ENCODE results near the gene TMEM107. TPM values are rescaled to one million over a fixed set of nuclear protein-coding genes. Genes with fewer than 3 reads are reported as not detected.

TMEM107 gene
- total and polyA plus RNA-seq, 2 donors (not counting 1 experiment from before 2014, with no cell fraction given) = 9.8 to 36.0 TPM

- no peak for TF ChIP-seq EZH2 (IDR thresholded peaks at IDR 0.05; ENCODE audit: low read length, missing control alignments)
- TF ChIP-seq CTCF (conservative IDR thresholded peaks at IDR 0.05 in 1 of 2, IDR thresholded peaks at IDR 0.05 in 1 of 2; ENCODE audit: low read depth in 1 of 2, low read length in 2 of 2) = no peak
- Histone ChIP-seq H3K27me3 (ENCODE audit: control insufficient read depth, insufficient read depth, low read length) (no peaks in the 10 kb centered on the region), H3K27ac (ENCODE audit: insufficient read depth, low read length) (peak overlapping the region; percentile 61), H3K9me3 (ENCODE audit: control insufficient read depth, insufficient read depth, low read depth, low read length) (no peaks in the 10 kb centered on the region), H3K9ac (ENCODE audit: insufficient read depth, low read length) (peak overlapping the region; percentile 57), H4K20me1 (ENCODE audit: control insufficient read depth, extremely low read depth, insufficient read depth, low read length) (peaks cover 2% of the 10 kb centered on the region), H3K4me1 (ENCODE audit: control insufficient read depth, extremely low read depth, insufficient read depth, low read length) (peaks cover 13% of the 10 kb centered on the region), H3K4me3 (replicated peaks in 1 of 4; ENCODE audit: control extremely low read depth in 1 of 4, insufficient read depth in 1 of 4, low read depth in 3 of 4, low read length in 4 of 4) (peak overlapping the region; percentile 66 to 84 (median 73)), H3K4me2 (ENCODE audit: extremely low read depth, insufficient read depth, low read length) (peak overlapping the region; percentile 98), H2AFZ (ENCODE audit: low read length) (peak overlapping the region; percentile 57), H3K36me3 (ENCODE audit: control insufficient read depth, insufficient read depth, low read length) (no peaks in the 10 kb centered on the region), H3K79me2 (ENCODE audit: control insufficient read depth, insufficient read depth, low read length) (peaks cover 15% of the 10 kb centered on the region)
- peak; percentile 10 to 24 for DNase-seq (ENCODE audit: low read depth in 2 of 2)
Observed at GRCh38 chr17:8189041-8189710, 13.0 kb upstream of the TMEM107 start.

- Histone ChIP-seq H4K20me1 (ENCODE audit: control insufficient read depth, extremely low read depth, insufficient read depth, low read length) (peaks cover 2% of the 10 kb centered on the region), H3K9me3 (ENCODE audit: control insufficient read depth, insufficient read depth, low read depth, low read length) (no peaks in the 10 kb centered on the region), H2AFZ (ENCODE audit: low read length) (no peak overlapping the region), H3K4me2 (ENCODE audit: extremely low read depth, insufficient read depth, low read length) (peak overlapping the region; percentile 98), H3K79me2 (ENCODE audit: control insufficient read depth, insufficient read depth, low read length) (peaks cover 15% of the 10 kb centered on the region), H3K36me3 (ENCODE audit: control insufficient read depth, insufficient read depth, low read length) (no peaks in the 10 kb centered on the region), H3K4me3 (replicated peaks in 1 of 4; ENCODE audit: control extremely low read depth in 1 of 4, insufficient read depth in 1 of 4, low read depth in 3 of 4, low read length in 4 of 4) (peak overlapping the region; percentile 66 to 84 (median 73)), H3K27ac (ENCODE audit: insufficient read depth, low read length) (peak overlapping the region; percentile 61), H3K4me1 (ENCODE audit: control insufficient read depth, extremely low read depth, insufficient read depth, low read length) (peaks cover 13% of the 10 kb centered on the region), H3K27me3 (ENCODE audit: control insufficient read depth, insufficient read depth, low read length) (no peaks in the 10 kb centered on the region), H3K9ac (ENCODE audit: insufficient read depth, low read length) (peak overlapping the region; percentile 37)
- TF ChIP-seq EZH2 (IDR thresholded peaks at IDR 0.05; ENCODE audit: low read length, missing control alignments) (no peak), CTCF (conservative IDR thresholded peaks at IDR 0.05 in 1 of 2, IDR thresholded peaks at IDR 0.05 in 1 of 2; ENCODE audit: low read depth in 1 of 2, low read length in 2 of 2) (no peak)
- no peak for DNase-seq (ENCODE audit: low read depth in 2 of 2)
Observed at GRCh38 chr17:8188263-8188839, 12.2 kb upstream of the TMEM107 start.

- H3K9me3 ChIP-seq (ENCODE audit: control insufficient read depth, insufficient read depth, low read depth, low read length) = no peaks in the 10 kb centered on the region
- H2AFZ ChIP-seq (ENCODE audit: low read length) = no peak overlapping the region
- peak overlapping the region; percentile 98 for H3K4me2 ChIP-seq (ENCODE audit: extremely low read depth, insufficient read depth, low read length)
- TF ChIP-seq CTCF (conservative IDR thresholded peaks at IDR 0.05 in 1 of 2, IDR thresholded peaks at IDR 0.05 in 1 of 2; ENCODE audit: low read depth in 1 of 2, low read length in 2 of 2) = no peak
- no peak for TF ChIP-seq EZH2 (IDR thresholded peaks at IDR 0.05; ENCODE audit: low read length, missing control alignments)
- peaks cover 13% of the 10 kb centered on the region for H3K4me1 ChIP-seq (ENCODE audit: control insufficient read depth, extremely low read depth, insufficient read depth, low read length)
- peaks cover 2% of the 10 kb centered on the region for H4K20me1 ChIP-seq (ENCODE audit: control insufficient read depth, extremely low read depth, insufficient read depth, low read length)
- H3K27ac ChIP-seq (ENCODE audit: insufficient read depth, low read length) = peak overlapping the region; percentile 78
- H3K9ac ChIP-seq (ENCODE audit: insufficient read depth, low read length) = peak overlapping the region; percentile 37
- no peaks in the 10 kb centered on the region for H3K27me3 ChIP-seq (ENCODE audit: control insufficient read depth, insufficient read depth, low read length)
- no peaks in the 10 kb centered on the region for H3K36me3 ChIP-seq (ENCODE audit: control insufficient read depth, insufficient read depth, low read length)
- peaks cover 15% of the 10 kb centered on the region for H3K79me2 ChIP-seq (ENCODE audit: control insufficient read depth, insufficient read depth, low read length)
- DNase-seq (ENCODE audit: low read depth in 2 of 2) = peak; percentile 99 to 100
- H3K4me3 ChIP-seq (replicated peaks in 1 of 4; ENCODE audit: control extremely low read depth in 1 of 4, insufficient read depth in 1 of 4, low read depth in 3 of 4, low read length in 4 of 4) = peak overlapping the region; percentile 66 to 97 (median 82)
Observed at GRCh38 chr17:8187517-8188262, 11.5 kb upstream of the TMEM107 start.

Data from fibroblast of lung (primary cell).